Loucy (cell line): ENCODE results near the gene PLPP4.

Source experiments
- H2AFZ ChIP-seq: fragments of 200-600 bp; sonication (generic); 2 replicates; pipeline ENCODE4 v1.6.0; 2016; ENCODE audit warnings: antibody characterized with exemption, mild to moderate bottlenecking, low read length, moderate library complexity
- H3F3A ChIP-seq: fragments of 200-600 bp; 2 replicates; pipeline ENCODE4 v1.6.0; 2016; ENCODE audit warnings: antibody characterized with exemption, low read depth, mild to moderate bottlenecking
- H3K27me3 ChIP-seq: fragments of 200-600 bp; sonication (generic); 2 replicates; pipeline ENCODE4 v1.6.1; 2014; ENCODE audit warnings: low read length, mild to moderate bottlenecking; ENCODE audit not compliant: insufficient read depth, poor library complexity, severe bottlenecking
- H3K36me3 ChIP-seq: fragments of 200-600 bp; sonication (generic); 2 replicates; pipeline ENCODE4 v1.6.1; 2016; ENCODE audit warnings: low read length; ENCODE audit not compliant: insufficient read depth
- H3K4me1 ChIP-seq: fragments of 200-600 bp; sonication (generic); 2 replicates; pipeline ENCODE4 v1.5.1; 2014; ENCODE audit warnings: low read length, mild to moderate bottlenecking; ENCODE audit not compliant: insufficient read depth, poor library complexity, severe bottlenecking
- H3K4me2 ChIP-seq: fragments of 200-600 bp; sonication (generic); 2 replicates; pipeline ENCODE4 v1.6.0; 2014; ENCODE audit warnings: antibody characterized with exemption, low read length, low read depth, mild to moderate bottlenecking; ENCODE audit not compliant: poor library complexity, severe bottlenecking
- H3K4me3 ChIP-seq: fragments of 200-600 bp; sonication (generic); 2 replicates; pipeline ENCODE4 v1.5.1; 2014; ENCODE audit warnings: low read length, mild to moderate bottlenecking, mixed read lengths; ENCODE audit not compliant: poor library complexity, severe bottlenecking
- H3K79me2 ChIP-seq: fragments of 200-600 bp; sonication (generic); 2 replicates; pipeline ENCODE4 v1.6.1; 2014; ENCODE audit warnings: low read length; ENCODE audit not compliant: insufficient read depth
- H3K9ac ChIP-seq: fragments of 200-600 bp; sonication (generic); 2 replicates; pipeline ENCODE4 v1.6.0; 2014; ENCODE audit warnings: mild to moderate bottlenecking, low read depth, low read length, moderate library complexity; ENCODE audit not compliant: poor library complexity, severe bottlenecking
- H3K9me2 ChIP-seq: fragments of 200-600 bp; sonication (generic); replicated peaks from 2 replicates; pipeline ENCODE4 v1.6.1; 2016; ENCODE audit warnings: low read depth, low read length, mixed read lengths
- H3K9me3 ChIP-seq: fragments of 200-600 bp; sonication (generic); 2 replicates; pipeline ENCODE4 v1.6.1; 2014; ENCODE audit warnings: mild to moderate bottlenecking, antibody characterized with exemption, low read length, low read depth; ENCODE audit not compliant: insufficient read depth
- H4K20me1 ChIP-seq: fragments of 200-600 bp; sonication (generic); 2 replicates; pipeline ENCODE4 v1.6.0; 2014; ENCODE audit warnings: antibody characterized with exemption, low read length, mild to moderate bottlenecking; ENCODE audit not compliant: insufficient read depth, poor library complexity, severe bottlenecking
- CTCF ChIP-seq: fragments of 200-600 bp; sonication (generic); conservative IDR thresholded peaks from 2 replicates; pipeline ENCODE4 v1.5.1; 2014; ENCODE audit warnings: mild to moderate bottlenecking, antibody characterized with exemption, low read length
- EZH2phosphoT487 ChIP-seq: fragments of 200-600 bp; IDR thresholded peaks from 2 replicates; pipeline ENCODE4 v1.6.1; 2018; ENCODE audit warnings: antibody characterized with exemption, mild to moderate bottlenecking, moderate library complexity, borderline replicate concordance

PLPP4 gene

GRCh38 chr10:120613180-120613579, 156.2 kb downstream of the PLPP4 start:
- TF ChIP-seq EZH2phosphoT487 (no peak), CTCF (no peak)
- Histone ChIP-seq H3K27me3 (no peaks in the 10 kb centered on the region), H3K9ac (no peak overlapping the region), H3K4me1 (no peaks in the 10 kb centered on the region), H2AFZ (no peak overlapping the region), H3K4me3 (no peak overlapping the region), H3K79me2 (no peaks in the 10 kb centered on the region), H3F3A (no peaks in the 10 kb centered on the region), H3K4me2 (no peak overlapping the region), H3K36me3 (no peaks in the 10 kb centered on the region), H3K9me3 (no peaks in the 10 kb centered on the region), H3K9me2 (no peaks in the 10 kb centered on the region), H4K20me1 (no peaks in the 10 kb centered on the region)

GRCh38 chr10:120614680-120615079, 157.7 kb downstream of the PLPP4 start:
- TF ChIP-seq CTCF (no peak), EZH2phosphoT487 (no peak)
- Histone ChIP-seq H3K9me2 (no peaks in the 10 kb centered on the region), H2AFZ (no peak overlapping the region)

GRCh38 chr10:120616311-120616911, 159.4 kb downstream of the PLPP4 start:
- H3K9me2 ChIP-seq, result no peaks in the 10 kb centered on the region
- H3K27me3 ChIP-seq, result no peaks in the 10 kb centered on the region
- no peaks in the 10 kb centered on the region for H3K36me3 ChIP-seq
- H3K9ac ChIP-seq, result no peak overlapping the region
- H3K4me1 ChIP-seq, result peaks cover 4% of the 10 kb centered on the region
- no peak overlapping the region for H3K4me3 ChIP-seq
- no peaks in the 10 kb centered on the region for H3K79me2 ChIP-seq
- no peaks in the 10 kb centered on the region for H3F3A ChIP-seq
- no peak overlapping the region for H3K4me2 ChIP-seq
- no peaks in the 10 kb centered on the region for H3K9me3 ChIP-seq
- no peak for TF ChIP-seq CTCF
- no peak overlapping the region for H2AFZ ChIP-seq
- no peaks in the 10 kb centered on the region for H4K20me1 ChIP-seq

More at GRCh38 chr10:120614680-120615079, 157.7 kb downstream of the PLPP4 start:
- no peaks in the 10 kb centered on the region for H3F3A ChIP-seq
- no peaks in the 10 kb centered on the region for H3K27me3 ChIP-seq
- no peak overlapping the region for H3K9ac ChIP-seq
- no peaks in the 10 kb centered on the region for H3K36me3 ChIP-seq
- H3K9me3 ChIP-seq, result no peaks in the 10 kb centered on the region
- no peaks in the 10 kb centered on the region for H4K20me1 ChIP-seq
- no peaks in the 10 kb centered on the region for H3K4me1 ChIP-seq
- H3K4me2 ChIP-seq, result no peak overlapping the region
- no peak overlapping the region for H3K4me3 ChIP-seq
- H3K79me2 ChIP-seq, result no peaks in the 10 kb centered on the region
